ENCODE measurements around the gene GABBR1. TPM values are rescaled to one million over a fixed set of nuclear protein-coding genes. Genes with fewer than 3 reads are reported as not detected.

Gene GABBR1
- total and polyA plus RNA-seq, 2 donors (not counting 3 experiments of a cell fraction or from before 2014, with no cell fraction given): 43.6 to 50.8 TPM

GRCh38 chr6:29567991-29568390 lies 65.0 kb downstream of the GABBR1 start:
- H3K4me1 ChIP-seq (ENCODE audit: control insufficient read depth, extremely low read depth, insufficient read depth, low read length): no peaks in the 10 kb centered on the region
- no peak for TF ChIP-seq MYC (IDR thresholded peaks at IDR 0.05; ENCODE audit: low read depth, low read length)
- no peak for TF ChIP-seq GATA2 (IDR thresholded peaks at IDR 0.05; ENCODE audit: insufficient read depth, insufficient read length, low read depth, low read length)
- TF ChIP-seq POLR2AphosphoS5 (IDR thresholded peaks at IDR 0.05; ENCODE audit: insufficient read depth, low read depth, low read length): no peak
- no peak for TF ChIP-seq CTCF (IDR thresholded peaks at IDR 0.05; ENCODE audit: extremely low read depth in 1 of 2, insufficient read depth in 1 of 2, low read depth in 1 of 2, low read length in 2 of 2)
- TF ChIP-seq FOS (IDR thresholded peaks at IDR 0.05; ENCODE audit: borderline replicate concordance, insufficient read depth, low read length): no peak
- TF ChIP-seq EZH2 (IDR thresholded peaks at IDR 0.05; ENCODE audit: borderline replicate concordance, low read depth, low read length, severe bottlenecking): no peak
- TF ChIP-seq MAX (IDR thresholded peaks at IDR 0.05; ENCODE audit: insufficient read depth, insufficient read length): no peak
- no peak for TF ChIP-seq POLR2A (IDR thresholded peaks at IDR 0.05; ENCODE audit: low read depth, low read length)
- CTCF ChIA-PET: no interaction called here
- no peaks in the 10 kb centered on the region for H3K9me3 ChIP-seq (replicated peaks; ENCODE audit: control insufficient read depth, insufficient read depth, low read length)
- DNase-seq (ENCODE audit: low read depth, low spot score): no peak
- no TSS peak for BruUV-seq (replicated peaks)
- dilution Hi-C loops (cut with MboI; ENCODE audit: extremely low pct_ligation_motif_present, low sequenced_read_pairs): no loop called here
- no peak overlapping the region for H2AFZ ChIP-seq (ENCODE audit: low read depth, low read length)
- no peaks in the 10 kb centered on the region for H4K20me1 ChIP-seq (replicated peaks; ENCODE audit: control insufficient read depth, extremely low read depth, insufficient read depth, low read length)
- H3K27me3 ChIP-seq (ENCODE audit: control insufficient read depth in 2 of 2, insufficient read depth in 2 of 2, low read length in 2 of 2): peaks cover 0 to 3% of the 10 kb centered on the region in 2 experiments
- POLR2A ChIA-PET: no interaction called here
- no peaks in the 10 kb centered on the region for H3K79me2 ChIP-seq (ENCODE audit: control insufficient read depth, insufficient read depth, low read length)
- no peak overlapping the region for H3K9ac ChIP-seq (replicated peaks; ENCODE audit: extremely low read depth, insufficient read depth, low read length)
- no peak overlapping the region for H3K27ac ChIP-seq (ENCODE audit: insufficient read depth, low read depth, low read length)
- H3K4me2 ChIP-seq (ENCODE audit: insufficient read depth, low read length): no peak overlapping the region
- H3K9me1 ChIP-seq (replicated peaks; ENCODE audit: control insufficient read depth, extremely low read depth, insufficient read depth, low read length): no peaks in the 10 kb centered on the region
- H3K4me3 ChIP-seq (replicated peaks in 1 of 3; ENCODE audit: insufficient read depth in 1 of 3, low read depth in 1 of 3, low read length in 3 of 3): no peak overlapping the region
- FAIRE-seq: no peak
- intact Hi-C loops (cut with micrococcal nuclease): no loop called here
- no peaks in the 10 kb centered on the region for H3K36me3 ChIP-seq (ENCODE audit: control insufficient read depth in 2 of 2, extremely low read depth in 1 of 2, insufficient read depth in 2 of 2, low read length in 2 of 2)

Measured in endothelial cell of umbilical vein (primary cell).